ENCODE measurements around the gene CST9. TPM values are rescaled to one million over a fixed set of nuclear protein-coding genes. Genes with fewer than 3 reads are reported as not detected.

The CST9 gene
- total and polyA plus RNA-seq, 10 of the 15 experiments (the other 5 are each of a cell fraction or from before 2014, with no cell fraction given): not detected

GRCh38 chr20:23654000-23654399 lies 48.3 kb upstream of the CST9 start:
- TF ChIP-seq EP300 (IDR thresholded peaks at IDR 0.05; ENCODE audit: borderline replicate concordance in 1 of 2, control insufficient read depth in 1 of 2, low read depth in 2 of 2, low read length in 2 of 2) (no peak), RBBP5 (conservative IDR thresholded peaks at IDR 0.05) (no peak), MEF2A (IDR thresholded peaks at IDR 0.05; ENCODE audit: insufficient read depth, low read depth, low read length) (no peak), RELA (IDR thresholded peaks at IDR 0.05; ENCODE audit: borderline replicate concordance, partially characterized antibody) (no peak), ZNF592 (IDR thresholded peaks at IDR 0.05) (no peak)

More at GRCh38 chr20:23654000-23654399, 48.3 kb upstream of the CST9 start:
- in situ Hi-C loops (cut with MboI) (no loop called here), intact Hi-C loops (cut with micrococcal nuclease; ENCODE audit: unreplicated experiment) (no loop called here)
- FAIRE-seq (no peak), ATAC-seq (no peak), DNase-seq (ENCODE audit: low read depth, low spot score) (no peak)
- Histone ChIP-seq H3K9ac (ENCODE audit: control insufficient read depth, insufficient read depth, low read length) (no peak overlapping the region), H3K4me2 (ENCODE audit: control insufficient read depth, insufficient read depth) (no peak overlapping the region), H3K27me3 (replicated peaks in 1 of 2; ENCODE audit: control insufficient read depth in 2 of 2, insufficient read depth in 2 of 2, low read length in 1 of 2) (no peaks in the 10 kb centered on the region), H3K4me3 (no peak overlapping the region), H3K27ac (ENCODE audit: control insufficient read depth, insufficient read depth) (no peak overlapping the region), H3K9me3 (replicated peaks; ENCODE audit: control insufficient read depth, insufficient read depth, low read length) (no peaks in the 10 kb centered on the region; the same call in 2 of the 3 replicates), H4K20me1 (ENCODE audit: control insufficient read depth, insufficient read depth) (no peaks in the 10 kb centered on the region), H3K79me2 (ENCODE audit: control insufficient read depth, insufficient read depth, low read length) (no peaks in the 10 kb centered on the region), H3K4me1 (ENCODE audit: control insufficient read depth, insufficient read depth, low read length) (peaks cover 6% of the 10 kb centered on the region), H2AFZ (ENCODE audit: control insufficient read depth, low read depth, low read length) (no peak overlapping the region), H3K36me3 (ENCODE audit: control insufficient read depth in 2 of 2, insufficient read depth in 2 of 2, low read length in 1 of 2) (no peaks in the 10 kb centered on the region)
- POLR2A ChIA-PET: no interaction called here
- CTCF ChIA-PET: interaction anchor here (1.5 kb wide), 1 partner anchor 15 kb away, joined by 3 read pairs; no protein-coding TSS in a partner anchor
- RAD21 ChIA-PET (ENCODE audit: unreplicated experiment): no interaction called here
- WGBS (ENCODE audit: insufficient coverage, insufficient replicate concordance, low lambda C conversion rate, missing lambda C conversion rate): 42% methylated on average over 2 of the region's 2 CpGs
- SMC1A ChIA-PET (ENCODE audit: uncharacterized antibody, unreplicated experiment): no interaction called here
- BruUV-seq (replicated peaks): no TSS peak
